ENCODE measurements around the gene FXYD6.

GRCh38 chr11:117806846-117807245, 69.6 kb downstream of the FXYD6 start:
- TF ChIP-seq CTCF (conservative IDR thresholded peaks at IDR 0.05; ENCODE audit: low read depth, low read length) (no peak), EZH2 (IDR thresholded peaks at IDR 0.05; ENCODE audit: borderline replicate concordance, low read depth, low read length, poor library complexity, severe bottlenecking) (no peak)

Measured in A673 (cell line).